Skeletal muscle satellite cell (primary cell): ENCODE measurements around the gene HMMR. TPM values are rescaled to one million over a fixed set of nuclear protein-coding genes. Genes with fewer than 3 reads are reported as not detected.
"Not testable (repeated sequence)": the region's sequence is repeated elsewhere in the genome, so short reads cannot be mapped to it uniquely, and the experiment has no call there.

Source experiments
- H3K27me3 ChIP-seq: 2 replicates; pipeline ENCODE4 v1.7.0; 2013; ENCODE audit warnings: low read length; ENCODE audit not compliant: control insufficient read depth, insufficient read depth
- H3K36me3 ChIP-seq: 2 replicates; pipeline ENCODE4 v1.7.0; 2013; ENCODE audit warnings: mild to moderate bottlenecking, control low read depth, low read length; ENCODE audit not compliant: insufficient read depth
- H3K4me1 ChIP-seq: 2 replicates; pipeline ENCODE4 v1.7.0; 2013; ENCODE audit warnings: low read length; ENCODE audit not compliant: control insufficient read depth, insufficient read depth
- H3K4me2 ChIP-seq: 2 replicates; pipeline ENCODE4 v1.7.0; 2013; ENCODE audit warnings: mild to moderate bottlenecking, low read length
- H3K4me3 ChIP-seq: 2 replicates; pipeline ENCODE4 v1.7.0; 2013; ENCODE audit warnings: low read length
- H3K9ac ChIP-seq: 2 replicates; pipeline ENCODE4 v1.7.0; 2013; ENCODE audit warnings: mild to moderate bottlenecking, low read depth, low read length, moderate library complexity
- H3K9me3 ChIP-seq: replicated peaks from 2 replicates; pipeline ENCODE4 v1.7.0; 2013; ENCODE audit warnings: mild to moderate bottlenecking, control low read depth, low read length
- total RNA-seq: library from RNA; depleted of rRNA; stranded (reverse); fragments of >200 nt; gene quantifications from 2 replicates; pipeline ENCODE4 v1.2.3, GENCODE V29; 2012; rRNA removed

HMMR gene
- 26.9 and 27.4 TPM in 2 replicates for total RNA-seq

- peak within 1 kb of the TSS; percentile 90 for H3K4me2 ChIP-seq
- H3K9me3 ChIP-seq = no peaks in the 10 kb centered on the region
- no peaks in the 10 kb centered on the region for H3K27me3 ChIP-seq
- peaks cover 26% of the 10 kb centered on the region for H3K4me1 ChIP-seq
- peak within 1 kb of the TSS; percentile 85 for H3K9ac ChIP-seq
- peak within 1 kb of the TSS; percentile 79 for H3K4me3 ChIP-seq
- peaks cover 4% of the 10 kb centered on the region for H3K36me3 ChIP-seq
These were observed at the start of gene HMMR for GRCh38 chr5:163460562-163461171. Gene HMMR, plus strand, starts transcription at chr5:163460632. Its CDS starts 61 bp downstream, at chr5:163460693.

- H3K4me1 ChIP-seq, H3K4me3 ChIP-seq, H3K36me3 ChIP-seq, H3K9me3 ChIP-seq, H3K4me2 ChIP-seq, H3K9ac ChIP-seq: not testable (repeated sequence)
- H3K27me3 ChIP-seq = peaks cover 18% of the 10 kb centered on the region
These were observed 44.8 kb upstream of the HMMR start for GRCh38 chr5:163415673-163416072.

GRCh38 chr5:163424836-163425235, 35.6 kb upstream of the HMMR start:
- Histone ChIP-seq H3K27me3 (no peaks in the 10 kb centered on the region), H3K9me3 (no peaks in the 10 kb centered on the region), H3K4me2 (no peak overlapping the region), H3K36me3 (no peaks in the 10 kb centered on the region), H3K4me1 (no peaks in the 10 kb centered on the region), H3K9ac (no peak overlapping the region), H3K4me3 (no peak overlapping the region)

DNA sequence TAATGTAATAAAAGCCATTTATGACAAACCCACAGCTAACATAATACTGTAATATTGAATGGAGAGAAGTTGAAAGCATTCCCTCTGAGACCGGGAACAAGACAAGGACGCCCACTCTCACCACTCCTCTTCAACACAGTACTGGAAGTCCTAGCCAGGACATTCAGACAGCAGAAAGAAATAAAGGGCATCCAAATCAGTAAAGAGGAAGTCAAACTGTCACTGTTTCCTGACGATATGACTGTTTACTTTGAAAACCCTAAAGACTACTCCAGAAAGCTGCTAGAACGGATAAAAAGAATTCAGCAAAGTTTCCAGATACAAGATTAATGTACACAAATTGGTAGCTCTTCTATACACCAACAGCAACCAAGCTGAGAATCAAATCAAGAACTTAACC, 34.3 kb upstream of the HMMR start:
- H3K4me1 ChIP-seq, H3K4me2 ChIP-seq, H3K9me3 ChIP-seq, H3K4me3 ChIP-seq, H3K27me3 ChIP-seq, H3K36me3 ChIP-seq, H3K9ac ChIP-seq: not testable (repeated sequence)

DNA sequence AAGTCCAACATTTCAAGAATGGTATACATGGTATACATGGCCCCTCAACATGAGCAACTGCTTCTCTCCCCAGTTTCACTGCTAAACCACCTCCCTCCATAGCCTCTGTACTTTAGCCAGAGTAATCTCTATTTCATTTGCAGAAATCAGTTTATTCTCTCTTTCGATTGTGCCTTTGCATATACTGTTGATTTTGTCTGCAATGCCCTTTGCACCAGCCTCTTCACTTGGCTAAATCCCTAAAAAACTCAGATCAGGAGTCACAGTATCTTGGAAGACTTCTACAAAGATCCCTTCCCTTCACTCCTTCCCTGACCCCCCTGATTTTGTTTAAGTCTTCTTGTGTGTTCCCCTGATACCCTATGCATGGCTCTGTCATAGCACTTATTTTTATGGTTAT, 27.9 kb upstream of the HMMR start:
- H3K27me3 ChIP-seq = peaks cover 23% of the 10 kb centered on the region
- H3K4me1 ChIP-seq = no peaks in the 10 kb centered on the region
- no peak overlapping the region for H3K9ac ChIP-seq
- H3K36me3 ChIP-seq = no peaks in the 10 kb centered on the region
- no peak overlapping the region for H3K4me3 ChIP-seq
- no peaks in the 10 kb centered on the region for H3K9me3 ChIP-seq
- H3K4me2 ChIP-seq = no peak overlapping the region

DNA sequence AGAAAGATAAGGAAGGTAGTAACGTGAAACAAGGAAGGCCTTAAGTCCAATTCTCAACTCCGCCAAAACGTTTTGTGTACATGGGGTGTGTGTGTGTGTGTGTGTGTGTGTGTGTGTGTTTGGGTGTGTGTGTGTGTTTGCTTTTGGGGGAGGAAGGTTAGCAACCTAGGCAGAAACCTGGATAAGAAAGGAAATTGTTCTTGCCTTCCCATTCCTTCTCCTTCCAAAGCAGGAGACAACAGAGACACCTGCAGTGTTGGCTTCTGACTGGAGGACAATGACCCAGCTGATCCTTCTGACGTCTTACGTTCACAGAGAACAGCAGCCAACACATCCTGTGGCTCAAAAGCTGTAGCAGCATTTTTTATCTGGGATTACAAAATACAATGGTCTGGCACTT, 27.2 kb upstream of the HMMR start:
- Histone ChIP-seq H3K27me3 (peaks cover 23% of the 10 kb centered on the region), H3K4me3 (no peak overlapping the region), H3K9ac (no peak overlapping the region), H3K36me3 (no peaks in the 10 kb centered on the region), H3K9me3 (no peaks in the 10 kb centered on the region), H3K4me2 (no peak overlapping the region), H3K4me1 (peaks cover 2% of the 10 kb centered on the region)

DNA sequence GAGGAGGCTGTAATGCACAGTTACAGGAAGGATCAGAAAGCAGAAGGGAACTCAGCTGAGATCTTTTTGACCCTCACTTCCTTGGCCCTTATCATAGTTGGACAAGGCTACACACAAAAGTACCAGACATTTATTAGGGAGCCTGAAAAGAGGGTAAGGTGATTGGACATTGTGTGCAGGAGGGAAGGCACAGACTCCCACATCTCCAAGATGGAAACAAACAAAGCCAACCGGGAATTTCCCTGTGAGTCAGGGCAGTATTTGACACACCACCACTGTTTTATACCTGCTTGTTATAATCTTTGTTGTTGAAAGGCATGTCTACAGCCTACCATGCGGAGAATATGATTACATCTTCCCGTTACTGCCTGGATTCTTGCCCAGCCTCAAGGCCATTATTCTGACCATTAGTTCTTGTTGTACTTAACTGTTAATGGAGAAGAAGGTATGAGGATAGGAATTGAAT, 26.0 kb upstream of the HMMR start:
- Histone ChIP-seq H3K27me3 (peaks cover 23% of the 10 kb centered on the region), H3K9me3 (no peaks in the 10 kb centered on the region), H3K36me3 (no peaks in the 10 kb centered on the region), H3K4me2 (no peak overlapping the region), H3K4me1 (peaks cover 14% of the 10 kb centered on the region), H3K4me3 (no peak overlapping the region), H3K9ac (no peak overlapping the region)

DNA sequence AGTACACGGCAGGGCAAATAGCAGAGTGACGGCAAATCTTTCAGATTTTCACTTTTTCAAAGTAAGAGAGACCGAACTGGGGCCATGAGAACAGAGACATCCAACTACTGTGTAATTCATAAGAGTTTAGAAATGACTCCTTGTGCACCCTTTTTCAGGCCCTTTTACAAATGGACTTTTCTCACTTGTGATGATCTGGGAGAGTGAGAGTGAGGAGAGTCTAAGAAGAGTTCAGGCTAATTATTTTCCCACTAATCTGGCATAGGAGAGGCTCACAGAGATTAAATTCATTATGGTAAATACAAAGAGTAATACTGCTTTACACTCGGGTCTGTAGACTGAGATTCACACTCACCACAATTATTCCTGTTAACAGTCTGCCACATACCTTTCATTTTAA, 23.9 kb upstream of the HMMR start:
- H3K9ac ChIP-seq = peak overlapping the region; percentile 56
- peaks cover 16% of the 10 kb centered on the region for H3K36me3 ChIP-seq
- H3K4me1 ChIP-seq = peaks cover 20% of the 10 kb centered on the region
- peak overlapping the region; percentile 83 for H3K4me2 ChIP-seq
- H3K27me3 ChIP-seq = peaks cover 19% of the 10 kb centered on the region
- H3K9me3 ChIP-seq = no peaks in the 10 kb centered on the region
- H3K4me3 ChIP-seq = peak overlapping the region; percentile 95

- Histone ChIP-seq H3K4me3 (peak overlapping the region; percentile 95), H3K36me3 (peaks cover 21% of the 10 kb centered on the region), H3K27me3 (peaks cover 14% of the 10 kb centered on the region), H3K4me2 (peak overlapping the region; percentile 83), H3K9me3 (no peaks in the 10 kb centered on the region), H3K9ac (peak overlapping the region; percentile 56), H3K4me1 (peaks cover 20% of the 10 kb centered on the region)
These were observed 23.5 kb upstream of the HMMR start for GRCh38 chr5:163437011-163437308.

GRCh38 chr5:163437309-163438182, 22.9 kb upstream of the HMMR start, which contains the start of gene CCNG1:
Gene CCNG1, plus strand, starts transcription at chr5:163437595. Its CDS starts 1,662 bp downstream, at chr5:163439257.
- H3K9me3 ChIP-seq = no peaks in the 10 kb centered on the region
- peak within 1 kb of the TSS; percentile 97 for H3K9ac ChIP-seq
- H3K36me3 ChIP-seq = peaks cover 27% of the 10 kb centered on the region
- peaks cover 20% of the 10 kb centered on the region for H3K4me1 ChIP-seq
- peaks cover 9% of the 10 kb centered on the region for H3K27me3 ChIP-seq
- peak within 1 kb of the TSS; percentile 95 for H3K4me3 ChIP-seq
- peak within 1 kb of the TSS; percentile 87 for H3K4me2 ChIP-seq

DNA sequence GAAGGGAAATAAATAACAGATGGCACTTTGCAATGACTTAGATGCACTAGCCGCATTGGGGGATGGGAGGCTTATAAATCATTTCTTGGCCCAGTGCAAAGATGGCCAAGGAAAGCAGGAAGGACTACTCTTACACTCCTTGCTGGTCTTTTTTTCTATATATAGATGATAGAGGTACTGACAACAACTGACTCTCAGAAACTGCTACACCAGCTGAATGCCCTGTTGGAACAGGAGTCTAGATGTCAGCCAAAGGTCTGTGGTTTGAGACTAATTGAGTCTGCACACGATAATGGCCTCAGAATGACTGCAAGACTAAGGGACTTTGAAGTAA, 21.4 kb upstream of the HMMR start:
- Histone ChIP-seq H3K4me3 (peak overlapping the region; percentile 95), H3K27me3 (peaks cover 6% of the 10 kb centered on the region), H3K9ac (no peak overlapping the region), H3K4me1 (peaks cover 20% of the 10 kb centered on the region), H3K36me3 (peaks cover 39% of the 10 kb centered on the region), H3K9me3 (no peaks in the 10 kb centered on the region), H3K4me2 (peak overlapping the region; percentile 87)

GRCh38 chr5:163440954-163441353, 19.5 kb upstream of the HMMR start:
- Histone ChIP-seq H3K4me3 (no peak overlapping the region), H3K36me3 (peaks cover 57% of the 10 kb centered on the region), H3K27me3 (no peaks in the 10 kb centered on the region), H3K9me3 (no peaks in the 10 kb centered on the region), H3K4me1 (peaks cover 20% of the 10 kb centered on the region), H3K4me2 (peak overlapping the region; percentile 87), H3K9ac (no peak overlapping the region)
